NCI-H2081 (cell line): ENCODE results near the gene NDUFS7.

ENCODE experiments used
- DNase-seq, 2 experiments: peaks; one replicate each; lab custom pipeline; 2025; lab: John Stamatoyannopoulos, UW

Gene NDUFS7

GRCh38 chr19:1383312-1384084 lies at the start of gene NDUFS7:
Gene NDUFS7, plus strand, starts transcription at chr19:1383907. Its CDS starts 20 bp downstream, at chr19:1383927.
- peak; percentile 81 to 87 for DNase-seq

GRCh38 chr19:1336079-1336684 lies 47.5 kb upstream of the NDUFS7 start:
- DNase-seq, result no peak

- no peak for DNase-seq
These were observed 42.8 kb upstream of the NDUFS7 start for GRCh38 chr19:1340681-1341469.

- DNase-seq, result no peak
These were observed 40.7 kb upstream of the NDUFS7 start for GRCh38 chr19:1343041-1343440.

- no peak for DNase-seq
These were observed 34.5 kb upstream of the NDUFS7 start for GRCh38 chr19:1349211-1349610.

GRCh38 chr19:1350867-1351266 lies 32.8 kb upstream of the NDUFS7 start:
- DNase-seq, result no peak

GRCh38 chr19:1351381-1351851 lies 32.3 kb upstream of the NDUFS7 start:
- no peak for DNase-seq

GRCh38 chr19:1353144-1353543 lies 30.6 kb upstream of the NDUFS7 start:
- no peak for DNase-seq

GRCh38 chr19:1354970-1355567 lies 28.6 kb upstream of the NDUFS7 start:
- DNase-seq, result no peak

GRCh38 chr19:1355568-1356507 lies 27.9 kb upstream of the NDUFS7 start:
- peak in 1 of 2 experiments; percentile 39 for DNase-seq

GRCh38 chr19:1356508-1356865 lies 27.2 kb upstream of the NDUFS7 start:
- no peak for DNase-seq

- DNase-seq, result peak; percentile 66 to 77
These were observed 26.1 kb upstream of the NDUFS7 start for GRCh38 chr19:1357531-1358109.

- DNase-seq, result no peak
These were observed 23.4 kb upstream of the NDUFS7 start for GRCh38 chr19:1360126-1360817.

GRCh38 chr19:1360818-1361461 lies 22.8 kb upstream of the NDUFS7 start:
- no peak for DNase-seq

- DNase-seq, result no peak
These were observed 21.9 kb upstream of the NDUFS7 start for GRCh38 chr19:1361601-1362386.

- DNase-seq, result no peak
These were observed 21.1 kb upstream of the NDUFS7 start for GRCh38 chr19:1362387-1363257.

GRCh38 chr19:1363599-1363998 lies 20.1 kb upstream of the NDUFS7 start:
- DNase-seq, result no peak
